Ishikawa (cell line): ENCODE measurements around the gene TMEM129.

Experiments
- EP300 ChIP-seq: IDR thresholded peaks from 2 replicates; pipeline ENCODE4 v1.6.1; 2012; ENCODE audit warnings: borderline replicate concordance
- RAD21 ChIP-seq: IDR thresholded peaks from 2 replicates; pipeline ENCODE4 v1.6.1; 2012; ENCODE audit warnings: low read depth

- TF ChIP-seq EP300 (no peak), RAD21 (no peak)
These were observed 49.7 kb upstream of the TMEM129 start for GRCh38 chr4:1770791-1771231.
